HFFc6 (cell line): Measurements from ENCODE around the gene ZER1. TPM values are rescaled to one million over a fixed set of nuclear protein-coding genes. Genes with fewer than 3 reads are reported as not detected.

ENCODE experiments used
- DNase-seq: peaks from one replicate; pipeline ENCODE4 v3.0.0-alpha.2; 2018
- H3K27ac Mint-ChIP-seq: 2 replicates; pipeline ENCODE4 v1.8.0; 2020; ENCODE audit warnings: mild to moderate bottlenecking, mixed read lengths
- H3K27me3 Mint-ChIP-seq: 2 replicates; pipeline ENCODE4 v1.8.0; 2021; ENCODE audit warnings: mild to moderate bottlenecking, moderate library complexity, mixed read lengths; ENCODE audit not compliant: insufficient read depth
- H3K36me3 Mint-ChIP-seq: 2 replicates; pipeline ENCODE4 v1.8.0; 2021; ENCODE audit warnings: low read depth, mixed read lengths
- H3K4me1 Mint-ChIP-seq: 2 replicates; pipeline ENCODE4 v1.8.0; 2020; ENCODE audit warnings: low read depth, mixed read lengths
- H3K4me3 Mint-ChIP-seq: 2 replicates; pipeline ENCODE4 v1.8.0; 2020; ENCODE audit warnings: mild to moderate bottlenecking, moderate library complexity, mixed read lengths
- H3K9me3 Mint-ChIP-seq: 2 replicates; pipeline ENCODE4 v1.8.0; 2020; ENCODE audit warnings: mild to moderate bottlenecking, mixed read lengths
- CTCF ChIP-seq: fragments of 200-600 bp; sonication (generic); IDR thresholded peaks from 2 replicates; pipeline ENCODE4 v1.5.0; 2021; ENCODE audit warnings: antibody characterized with exemption, mild to moderate bottlenecking
- total RNA-seq, 6 experiments: library from RNA; stranded (reverse); fragmentation: NEBNext Ultra II Directional; extraction: Animal tissue kit (Norgen Biotek cat#: 25700); gene quantifications; 2 replicates in 1 of 6; 3 replicates in 5 of 6; pipeline ENCODE4 v1.2.3, GENCODE V29; 2021

The ZER1 gene
- total RNA-seq, 6 experiments from 2014 or later: 32.5 to 47.6 (median 37.8) TPM

GRCh38 chr9:128733256-128733655 lies 38.5 kb downstream of the ZER1 start:
- peak; percentile 54 for DNase-seq
- peak; percentile 82 for TF ChIP-seq CTCF
- Mint-ChIP-seq H3K4me3 (peak overlapping the region; percentile 21; the same call in 1 of the 2 replicates), H3K9me3 (no peaks in the 10 kb centered on the region), H3K27me3 (no peaks in the 10 kb centered on the region; the same call in 1 of the 2 replicates), H3K36me3 (peaks cover 10% of the 10 kb centered on the region), H3K27ac (peak overlapping the region; percentile 60; the same call in 1 of the 2 replicates), H3K4me1 (no peaks in the 10 kb centered on the region; the same call in 1 of the 2 replicates)

- Mint-ChIP-seq H3K36me3 (peaks cover 10% of the 10 kb centered on the region), H3K27me3 (no peaks in the 10 kb centered on the region; the same call in 1 of the 2 replicates)
- TF ChIP-seq CTCF: no peak
These were observed 39.2 kb downstream of the ZER1 start for GRCh38 chr9:128732576-128732975.

GRCh38 chr9:128731691-128732090 lies 40.0 kb downstream of the ZER1 start:
- TF ChIP-seq CTCF: no peak
- H3K9me3 Mint-ChIP-seq: no peaks in the 10 kb centered on the region
- H3K36me3 Mint-ChIP-seq: peaks cover 6% of the 10 kb centered on the region; the same call in 1 of the 2 replicates
- H3K27ac Mint-ChIP-seq: no peak overlapping the region
- H3K4me1 Mint-ChIP-seq: no peaks in the 10 kb centered on the region; the same call in 1 of the 2 replicates
- no peaks in the 10 kb centered on the region; the same call in 1 of the 2 replicates for H3K27me3 Mint-ChIP-seq
- no peak for DNase-seq
- H3K4me3 Mint-ChIP-seq: no peak overlapping the region

More at GRCh38 chr9:128732576-128732975, 39.2 kb downstream of the ZER1 start:
- DNase-seq: no peak
- no peaks in the 10 kb centered on the region; the same call in 1 of the 2 replicates for H3K4me1 Mint-ChIP-seq
- no peak overlapping the region for H3K4me3 Mint-ChIP-seq
- H3K27ac Mint-ChIP-seq: no peak overlapping the region
- H3K9me3 Mint-ChIP-seq: no peaks in the 10 kb centered on the region

GRCh38 chr9:128731093-128731492 lies 40.6 kb downstream of the ZER1 start:
- Mint-ChIP-seq H3K27me3 (no peaks in the 10 kb centered on the region; the same call in 1 of the 2 replicates), H3K4me1 (no peaks in the 10 kb centered on the region; the same call in 1 of the 2 replicates), H3K27ac (no peak overlapping the region), H3K9me3 (no peaks in the 10 kb centered on the region), H3K36me3 (peaks cover 6% of the 10 kb centered on the region; the same call in 1 of the 2 replicates), H3K4me3 (no peak overlapping the region)
- no peak for DNase-seq
- TF ChIP-seq CTCF: no peak

- Mint-ChIP-seq H3K27me3 (peaks cover 2% of the 10 kb centered on the region), H3K27ac (no peak overlapping the region), H3K9me3 (no peaks in the 10 kb centered on the region; the same call in 1 of the 2 replicates), H3K36me3 (peaks cover 6% of the 10 kb centered on the region; the same call in 1 of the 2 replicates), H3K4me3 (no peak overlapping the region), H3K4me1 (peaks cover 3% of the 10 kb centered on the region)
- no peak for DNase-seq
- TF ChIP-seq CTCF: no peak
These were observed 41.8 kb downstream of the ZER1 start for GRCh38 chr9:128729766-128730517.
